GM19328 (cell line): Measurements from ENCODE around the gene MKNK1.
A peak's percentile ranks its signal among the peaks of the same experiment; 100 is the strongest.
"Not testable (repeated sequence)": the region's sequence is repeated elsewhere in the genome, so short reads cannot be mapped to it uniquely, and the experiment has no call there.

Experiments
- ATAC-seq: cut with Tn5 transposase; IDR thresholded peaks from one replicate; pipeline ENCODE4 v1.9.1; 2021; ENCODE audit warnings: mild to moderate bottlenecking, moderate library complexity; ENCODE audit not compliant: unreplicated experiment

Gene MKNK1

GRCh38 chr1:46603858-46604549 is at the start of gene MKNK1:
MKNK1 (minus strand) TSS chr1:46604268; CDS start chr1:46583327, 20,941 bp downstream.
- peak; percentile 92 for ATAC-seq

- ATAC-seq: no peak
Measured at GRCh38 chr1:46653405-46653958, 49.4 kb upstream of the MKNK1 start.

- ATAC-seq: no peak
Measured at GRCh38 chr1:46652321-46653100, 48.4 kb upstream of the MKNK1 start.

- ATAC-seq: not testable (repeated sequence)
Measured at GRCh38 chr1:46651152-46651551, 47.1 kb upstream of the MKNK1 start.

- no peak for ATAC-seq
Measured at GRCh38 chr1:46650491-46650890, 46.4 kb upstream of the MKNK1 start.

GRCh38 chr1:46649764-46650163 is 45.7 kb upstream of the MKNK1 start:
- ATAC-seq: no peak

GRCh38 chr1:46647611-46648010 is 43.5 kb upstream of the MKNK1 start:
- ATAC-seq: no peak

GRCh38 chr1:46646844-46647243 is 42.8 kb upstream of the MKNK1 start:
- no peak for ATAC-seq

GRCh38 chr1:46646331-46646730 is 42.3 kb upstream of the MKNK1 start:
- ATAC-seq: no peak

- ATAC-seq: no peak
Measured at GRCh38 chr1:46645815-46646214, 41.7 kb upstream of the MKNK1 start.

GRCh38 chr1:46643368-46643775 is 39.3 kb upstream of the MKNK1 start:
- ATAC-seq: no peak

GRCh38 chr1:46642115-46642680 is 38.1 kb upstream of the MKNK1 start:
- no peak for ATAC-seq

GRCh38 chr1:46639547-46639946 is 35.5 kb upstream of the MKNK1 start:
- no peak for ATAC-seq

GRCh38 chr1:46638921-46639320 is 34.9 kb upstream of the MKNK1 start:
- no peak for ATAC-seq

GRCh38 chr1:46637444-46638083 is 33.5 kb upstream of the MKNK1 start:
- ATAC-seq: no peak

GRCh38 chr1:46635205-46635604 is 31.1 kb upstream of the MKNK1 start:
- ATAC-seq: no peak

- ATAC-seq: no peak
Measured at GRCh38 chr1:46630719-46631118, 26.7 kb upstream of the MKNK1 start.

GRCh38 chr1:46623743-46624644 is 19.9 kb upstream of the MKNK1 start:
- no peak for ATAC-seq

GRCh38 chr1:46622344-46622743 is 18.3 kb upstream of the MKNK1 start:
- ATAC-seq: no peak

- no peak for ATAC-seq
Measured at GRCh38 chr1:46621930-46622329, 17.9 kb upstream of the MKNK1 start.
